OCI-LY7 (cell line): ENCODE data around the gene ZBTB40. TPM values are rescaled to one million over a fixed set of nuclear protein-coding genes. Genes with fewer than 3 reads are reported as not detected.

Experiments
- BruUV-seq: library from RNA; stranded (reverse); fragments of 400-500 nt; replicated peaks from 2 replicates; lab custom pipeline; 2021; lab: Mats Ljungman, UMichigan
- CTCF ChIA-PET: fragments of 300-600 bp; sonication (Branson Sonifier 250); formaldehyde crosslinking; loops from one replicate; lab custom pipeline; 2022; ENCODE audit warnings: antibody characterized with exemption; ENCODE audit not compliant: unreplicated experiment; lab: Charles Lee
- POLR2A ChIA-PET: fragments of 300-600 bp; sonication (Branson Sonifier 250); formaldehyde crosslinking; loops from one replicate; lab custom pipeline; 2022; ENCODE audit warnings: antibody characterized with exemption; lab: Charles Lee
- DNase-seq: peaks from one replicate; pipeline ENCODE4 v3.0.0-alpha.2; 2015; ENCODE audit warnings: low spot score
- H2AFZ ChIP-seq: fragments of 200-600 bp; sonication (generic), shearing (Covaris generic); 2 replicates; pipeline ENCODE4 v1.6.1; 2014; ENCODE audit warnings: mild to moderate bottlenecking, antibody characterized with exemption, low read length, moderate library complexity
- H3K27ac ChIP-seq: fragments of 200-600 bp; sonication (generic); 2 replicates; pipeline ENCODE4 v1.5.1; 2014; ENCODE audit warnings: mixed run types, low read depth, mild to moderate bottlenecking, moderate library complexity, low read length, inconsistent platforms; ENCODE audit not compliant: poor library complexity, severe bottlenecking
- H3K36me3 ChIP-seq: fragments of 200-600 bp; sonication (generic); 2 replicates; pipeline ENCODE4 v1.6.1; 2014; ENCODE audit warnings: mild to moderate bottlenecking, antibody characterized with exemption, low read length, moderate library complexity, mixed read lengths; ENCODE audit not compliant: insufficient read depth
- H3K4me1 ChIP-seq: fragments of 200-600 bp; sonication (generic); 2 replicates; pipeline ENCODE4 v1.5.1; 2014; ENCODE audit warnings: mild to moderate bottlenecking, low read length; ENCODE audit not compliant: insufficient read depth, poor library complexity, severe bottlenecking
- H3K4me2 ChIP-seq: fragments of 200-600 bp; sonication (generic); 2 replicates; pipeline ENCODE4 v1.6.1; 2014; ENCODE audit warnings: mild to moderate bottlenecking, low read length
- H3K4me3 ChIP-seq: fragments of 200-600 bp; sonication (generic); 2 replicates; pipeline ENCODE4 v1.5.1; 2014; ENCODE audit warnings: mild to moderate bottlenecking, low read depth, low read length; ENCODE audit not compliant: poor library complexity, severe bottlenecking
- H3K79me2 ChIP-seq: fragments of 200-600 bp; sonication (generic); 2 replicates; pipeline ENCODE4 v1.6.1; 2016; ENCODE audit warnings: low read depth, mild to moderate bottlenecking, low read length, moderate library complexity, mixed read lengths; ENCODE audit not compliant: insufficient read depth
- H3K9me2 ChIP-seq: fragments of 200-600 bp; sonication (generic); 2 replicates; pipeline ENCODE4 v1.6.1; 2016; ENCODE audit warnings: mild to moderate bottlenecking, low read length, mixed read lengths; ENCODE audit not compliant: insufficient read depth
- H3K9me3 ChIP-seq: fragments of 200-600 bp; sonication (generic); 2 replicates; pipeline ENCODE4 v1.6.1; 2014; ENCODE audit warnings: mild to moderate bottlenecking, mixed run types, low read length, mixed read lengths
- H4K20me1 ChIP-seq: fragments of 200-600 bp; sonication (generic); 2 replicates; pipeline ENCODE4 v1.6.1; 2014; ENCODE audit warnings: mild to moderate bottlenecking, antibody characterized with exemption, low read length, moderate library complexity, mixed read lengths; ENCODE audit not compliant: insufficient read depth
- EZH2phosphoT487 ChIP-seq: fragments of 200-600 bp; sonication (generic); IDR thresholded peaks from 2 replicates; pipeline ENCODE4 v1.6.1; 2018; ENCODE audit warnings: low read depth, borderline replicate concordance, mild to moderate bottlenecking, mixed run types, antibody characterized with exemption, low read length, moderate library complexity, mixed read lengths
- intact Hi-C: fragments of 100-400 bp; cut with micrococcal nuclease; formaldehyde crosslinking; loops from one replicate; pipeline ENCODE4 v1.10.0; 2022; ENCODE audit not compliant: unreplicated experiment
- total RNA-seq, 2 experiments: library from RNA; depleted of rRNA in 1 of 2; stranded (reverse); fragments of >200 nt in 1 of 2; shearing (Covaris generic) in 1 of 2; gene quantifications; 2 replicates each; pipeline ENCODE4 v1.2.3, GENCODE V29; 2014 to 2022
- TF ChIP-seq, protein P1 (sequence below): fragments of 200-600 bp; sonication (generic); conservative IDR thresholded peaks from 2 replicates; pipeline ENCODE4 v1.5.1; 2014; ENCODE audit warnings: mild to moderate bottlenecking, antibody characterized with exemption, low read length, moderate library complexity, mixed read lengths

ZBTB40 gene
- total RNA-seq, 2 experiments from 2014 or later = 16.6 to 17.3 TPM

DNA sequence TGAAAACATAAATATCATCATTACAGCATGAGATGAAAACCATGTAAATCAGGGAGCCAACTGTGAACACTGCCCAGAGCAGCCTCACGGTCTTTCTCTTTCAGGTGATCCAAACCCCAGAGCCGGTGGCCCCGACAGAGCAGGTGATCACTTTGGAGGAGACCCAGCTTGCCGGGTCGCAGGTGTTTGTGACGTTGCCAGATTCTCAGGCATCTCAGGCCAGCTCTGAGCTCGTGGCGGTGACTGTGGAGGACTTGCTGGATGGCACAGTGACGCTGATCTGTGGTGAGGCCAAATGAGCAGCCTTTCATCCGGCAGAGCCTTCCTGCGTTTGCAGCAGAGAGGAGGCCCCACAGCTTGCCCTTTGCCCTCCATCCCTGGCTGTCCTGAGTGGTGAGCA, 74.4 kb downstream of the ZBTB40 start:
- TF ChIP-seq EZH2phosphoT487 = no peak
- TF ChIP-seq, protein P1, sequence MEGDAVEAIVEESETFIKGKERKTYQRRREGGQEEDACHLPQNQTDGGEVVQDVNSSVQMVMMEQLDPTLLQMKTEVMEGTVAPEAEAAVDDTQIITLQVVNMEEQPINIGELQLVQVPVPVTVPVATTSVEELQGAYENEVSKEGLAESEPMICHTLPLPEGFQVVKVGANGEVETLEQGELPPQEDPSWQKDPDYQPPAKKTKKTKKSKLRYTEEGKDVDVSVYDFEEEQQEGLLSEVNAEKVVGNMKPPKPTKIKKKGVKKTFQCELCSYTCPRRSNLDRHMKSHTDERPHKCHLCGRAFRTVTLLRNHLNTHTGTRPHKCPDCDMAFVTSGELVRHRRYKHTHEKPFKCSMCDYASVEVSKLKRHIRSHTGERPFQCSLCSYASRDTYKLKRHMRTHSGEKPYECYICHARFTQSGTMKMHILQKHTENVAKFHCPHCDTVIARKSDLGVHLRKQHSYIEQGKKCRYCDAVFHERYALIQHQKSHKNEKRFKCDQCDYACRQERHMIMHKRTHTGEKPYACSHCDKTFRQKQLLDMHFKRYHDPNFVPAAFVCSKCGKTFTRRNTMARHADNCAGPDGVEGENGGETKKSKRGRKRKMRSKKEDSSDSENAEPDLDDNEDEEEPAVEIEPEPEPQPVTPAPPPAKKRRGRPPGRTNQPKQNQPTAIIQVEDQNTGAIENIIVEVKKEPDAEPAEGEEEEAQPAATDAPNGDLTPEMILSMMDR = no peak
- Histone ChIP-seq H3K36me3 (peaks cover 32% of the 10 kb centered on the region; the same call in 1 of the 2 replicates), H3K4me1 (no peaks in the 10 kb centered on the region), H3K79me2 (no peaks in the 10 kb centered on the region), H3K27ac (no peak overlapping the region), H3K4me3 (no peak overlapping the region), H3K9me3 (no peaks in the 10 kb centered on the region), H3K4me2 (no peak overlapping the region), H3K9me2 (no peaks in the 10 kb centered on the region), H4K20me1 (no peaks in the 10 kb centered on the region), H2AFZ (no peak overlapping the region)
- no TSS peak for BruUV-seq
- ChIA-PET CTCF (no interaction called here), POLR2A (no interaction called here)
- DNase-seq = no peak
- intact Hi-C loops = no loop called here

DNA sequence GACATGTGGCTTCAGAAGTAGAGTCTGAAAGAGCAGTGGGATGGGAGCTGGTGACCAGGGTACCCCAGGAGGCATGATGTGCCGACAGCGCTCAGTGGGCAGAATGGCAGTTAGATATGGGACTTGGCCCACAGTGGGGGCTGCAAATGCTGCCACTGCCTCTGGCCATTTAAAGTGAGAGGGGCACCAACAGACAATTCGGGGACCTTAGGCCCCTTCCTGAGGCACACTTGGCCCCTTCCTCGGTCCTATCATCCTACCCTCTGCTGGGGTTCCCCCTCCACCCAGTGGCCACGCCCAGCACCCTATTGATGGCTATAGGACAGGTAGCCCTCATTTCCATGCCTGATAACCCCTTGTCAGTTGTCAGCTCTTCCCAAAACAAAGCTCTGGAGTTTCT, 75.0 kb downstream of the ZBTB40 start:
- no peaks in the 10 kb centered on the region for H3K79me2 ChIP-seq
- H3K27ac ChIP-seq = no peak overlapping the region
- no peak overlapping the region for H3K4me2 ChIP-seq
- POLR2A ChIA-PET = no interaction called here
- CTCF ChIA-PET = no interaction called here
- H3K4me3 ChIP-seq = no peak overlapping the region
- intact Hi-C loops = no loop called here
- no peaks in the 10 kb centered on the region for H3K9me3 ChIP-seq
- H3K9me2 ChIP-seq = no peaks in the 10 kb centered on the region
- no peak for DNase-seq
- TF ChIP-seq EZH2phosphoT487 = no peak
- no TSS peak for BruUV-seq
- no peak overlapping the region for H2AFZ ChIP-seq
- H3K36me3 ChIP-seq = peaks cover 29% of the 10 kb centered on the region; the same call in 1 of the 2 replicates
- H3K4me1 ChIP-seq = no peaks in the 10 kb centered on the region
- no peaks in the 10 kb centered on the region for H4K20me1 ChIP-seq

DNA sequence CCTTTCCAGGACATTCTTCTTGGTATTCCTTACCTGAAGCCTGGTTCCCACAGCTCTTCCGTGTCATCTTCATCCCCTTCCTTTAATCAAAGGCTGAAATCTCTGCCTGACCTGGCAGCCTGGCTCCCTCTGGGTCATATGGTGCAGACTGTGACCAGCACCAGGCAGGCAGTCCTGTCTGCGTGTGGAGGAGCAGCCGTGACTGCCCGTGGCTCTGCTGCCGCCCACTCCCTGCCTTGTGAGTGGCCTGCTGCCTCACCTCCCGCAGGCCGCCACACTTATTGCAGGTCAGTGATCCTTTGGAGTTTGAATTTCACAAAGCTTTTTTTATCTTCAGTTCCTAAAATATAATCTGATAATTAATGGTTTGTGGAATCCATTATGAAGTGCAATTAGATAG, 75.5 kb downstream of the ZBTB40 start:
- intact Hi-C loops = no loop called here
- Histone ChIP-seq H3K4me3 (no peak overlapping the region), H4K20me1 (no peaks in the 10 kb centered on the region), H3K4me2 (no peak overlapping the region), H3K4me1 (no peaks in the 10 kb centered on the region), H3K79me2 (no peaks in the 10 kb centered on the region), H3K36me3 (peaks cover 24% of the 10 kb centered on the region; the same call in 1 of the 2 replicates), H3K27ac (no peak overlapping the region), H2AFZ (no peak overlapping the region), H3K9me2 (no peaks in the 10 kb centered on the region), H3K9me3 (no peaks in the 10 kb centered on the region)
- ChIA-PET POLR2A (no interaction called here), CTCF (no interaction called here)
- TF ChIP-seq, protein P1 = no peak
- TF ChIP-seq EZH2phosphoT487 = no peak
- BruUV-seq = no TSS peak
- no peak for DNase-seq
